GM10266 (cell line): Measurements from ENCODE around the gene SNX11.
A peak's percentile ranks its signal among the peaks of the same experiment; 100 is the strongest.

Experiments
- DNase-seq: peaks from one replicate; pipeline ENCODE4 v3.0.0; 2012; ENCODE audit errors: extremely low spot score
- TF ChIP-seq, protein P1 (sequence below): IDR thresholded peaks from 2 replicates; pipeline ENCODE4 v1.5.1; 2012; ENCODE audit warnings: mild to moderate bottlenecking, low read depth; ENCODE audit not compliant: control insufficient read depth, insufficient read depth; ENCODE audit errors: missing control alignments

SNX11 gene, protein sequence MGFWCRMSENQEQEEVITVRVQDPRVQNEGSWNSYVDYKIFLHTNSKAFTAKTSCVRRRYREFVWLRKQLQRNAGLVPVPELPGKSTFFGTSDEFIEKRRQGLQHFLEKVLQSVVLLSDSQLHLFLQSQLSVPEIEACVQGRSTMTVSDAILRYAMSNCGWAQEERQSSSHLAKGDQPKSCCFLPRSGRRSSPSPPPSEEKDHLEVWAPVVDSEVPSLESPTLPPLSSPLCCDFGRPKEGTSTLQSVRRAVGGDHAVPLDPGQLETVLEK

DNA sequence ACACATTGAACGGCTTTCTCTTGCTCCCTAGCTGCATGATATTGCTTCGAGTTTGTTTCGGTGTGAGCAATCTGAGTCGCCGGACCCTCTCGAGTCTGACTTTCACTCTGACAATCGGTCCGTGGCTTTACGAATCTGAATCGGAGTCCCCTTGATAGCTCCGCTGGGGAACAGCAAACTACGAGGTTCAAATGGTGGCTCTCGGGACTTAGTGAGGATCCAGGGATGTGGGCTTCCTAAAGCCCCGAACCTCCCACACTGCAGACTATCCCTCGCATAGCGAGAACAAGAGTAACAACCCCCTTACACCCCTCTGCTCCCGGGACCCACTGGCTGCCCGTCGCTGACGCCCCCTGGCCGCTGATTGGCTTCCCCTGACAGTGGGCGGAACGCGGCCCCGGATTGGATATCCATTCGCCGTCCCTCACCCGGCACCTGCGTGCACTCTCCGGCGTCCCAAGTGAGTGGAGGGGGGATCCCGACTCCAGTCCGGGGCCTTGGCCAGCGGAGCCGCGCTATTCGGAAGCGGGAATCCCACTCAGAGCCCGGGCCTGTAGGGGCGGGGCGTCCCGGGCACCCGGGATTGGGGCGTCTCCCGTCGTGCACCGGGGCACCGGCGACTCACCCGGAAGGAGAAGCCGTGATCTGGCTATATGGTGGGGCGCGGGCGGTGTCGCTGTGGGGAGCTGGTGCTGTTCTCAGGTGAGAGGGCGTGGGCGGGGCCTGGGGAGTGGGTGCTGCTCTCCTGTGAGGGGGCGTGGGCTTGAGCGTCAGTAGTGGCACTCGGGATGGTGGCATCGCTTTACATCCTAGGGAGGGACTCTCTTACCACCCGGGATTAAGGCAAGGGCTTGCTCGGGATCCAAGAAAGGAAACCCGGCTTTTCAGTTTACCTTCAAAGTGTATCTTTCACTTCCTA, at the start of gene SNX11:
SNX11 (plus strand) TSS at position 630 of the 919 bp plus-strand sequence. CDS start 4,278 bp downstream, outside the sequence.
- peak; percentile 82 for DNase-seq
- TF ChIP-seq, protein P1, sequence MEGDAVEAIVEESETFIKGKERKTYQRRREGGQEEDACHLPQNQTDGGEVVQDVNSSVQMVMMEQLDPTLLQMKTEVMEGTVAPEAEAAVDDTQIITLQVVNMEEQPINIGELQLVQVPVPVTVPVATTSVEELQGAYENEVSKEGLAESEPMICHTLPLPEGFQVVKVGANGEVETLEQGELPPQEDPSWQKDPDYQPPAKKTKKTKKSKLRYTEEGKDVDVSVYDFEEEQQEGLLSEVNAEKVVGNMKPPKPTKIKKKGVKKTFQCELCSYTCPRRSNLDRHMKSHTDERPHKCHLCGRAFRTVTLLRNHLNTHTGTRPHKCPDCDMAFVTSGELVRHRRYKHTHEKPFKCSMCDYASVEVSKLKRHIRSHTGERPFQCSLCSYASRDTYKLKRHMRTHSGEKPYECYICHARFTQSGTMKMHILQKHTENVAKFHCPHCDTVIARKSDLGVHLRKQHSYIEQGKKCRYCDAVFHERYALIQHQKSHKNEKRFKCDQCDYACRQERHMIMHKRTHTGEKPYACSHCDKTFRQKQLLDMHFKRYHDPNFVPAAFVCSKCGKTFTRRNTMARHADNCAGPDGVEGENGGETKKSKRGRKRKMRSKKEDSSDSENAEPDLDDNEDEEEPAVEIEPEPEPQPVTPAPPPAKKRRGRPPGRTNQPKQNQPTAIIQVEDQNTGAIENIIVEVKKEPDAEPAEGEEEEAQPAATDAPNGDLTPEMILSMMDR = peak; percentile 28

DNA sequence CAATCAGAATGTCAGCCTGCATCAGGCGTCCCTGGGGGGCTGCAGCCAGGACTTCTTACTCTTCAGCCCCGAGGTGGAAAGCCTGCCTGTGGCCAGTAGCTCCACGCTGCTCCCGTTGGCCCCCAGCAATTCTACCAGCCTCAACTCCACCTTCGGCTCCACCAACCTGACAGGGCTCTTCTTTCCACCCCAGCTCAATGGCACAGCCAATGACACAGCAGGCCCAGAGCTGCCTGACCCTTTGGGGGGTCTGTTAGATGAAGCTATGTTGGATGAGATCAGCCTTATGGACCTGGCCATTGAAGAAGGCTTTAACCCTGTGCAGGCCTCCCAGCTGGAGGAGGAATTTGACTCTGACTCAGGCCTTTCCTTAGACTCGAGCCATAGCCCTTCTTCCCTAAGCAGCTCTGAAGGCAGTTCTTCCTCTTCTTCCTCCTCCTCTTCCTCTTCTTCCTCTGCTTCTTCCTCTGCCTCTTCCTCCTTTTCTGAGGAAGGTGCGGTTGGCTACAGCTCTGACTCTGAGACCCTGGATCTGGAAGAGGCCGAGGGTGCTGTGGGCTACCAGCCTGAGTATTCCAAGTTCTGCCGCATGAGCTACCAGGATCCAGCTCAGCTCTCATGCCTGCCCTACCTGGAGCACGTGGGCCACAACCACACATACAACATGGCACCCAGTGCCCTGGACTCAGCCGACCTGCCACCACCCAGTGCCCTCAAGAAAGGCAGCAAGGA, 49.0 kb upstream of the SNX11 start:
- TF ChIP-seq, protein P1 = no peak
- no peak for DNase-seq

DNA sequence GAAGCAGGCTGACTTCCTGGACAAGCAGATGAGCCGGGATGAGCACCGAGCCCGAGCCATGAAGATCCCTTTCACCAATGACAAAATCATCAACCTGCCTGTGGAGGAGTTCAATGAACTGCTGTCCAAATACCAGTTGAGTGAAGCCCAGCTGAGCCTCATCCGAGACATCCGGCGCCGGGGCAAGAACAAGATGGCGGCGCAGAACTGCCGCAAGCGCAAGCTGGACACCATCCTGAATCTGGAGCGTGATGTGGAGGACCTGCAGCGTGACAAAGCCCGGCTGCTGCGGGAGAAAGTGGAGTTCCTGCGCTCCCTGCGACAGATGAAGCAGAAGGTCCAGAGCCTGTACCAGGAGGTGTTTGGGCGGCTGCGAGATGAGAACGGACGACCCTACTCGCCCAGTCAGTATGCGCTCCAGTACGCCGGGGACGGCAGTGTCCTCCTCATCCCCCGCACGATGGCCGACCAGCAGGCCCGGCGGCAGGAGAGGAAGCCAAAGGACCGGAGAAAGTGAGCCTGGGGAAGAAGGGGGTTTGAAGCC, 48.4 kb upstream of the SNX11 start:
- TF ChIP-seq, protein P1 = no peak
- no peak for DNase-seq

DNA sequence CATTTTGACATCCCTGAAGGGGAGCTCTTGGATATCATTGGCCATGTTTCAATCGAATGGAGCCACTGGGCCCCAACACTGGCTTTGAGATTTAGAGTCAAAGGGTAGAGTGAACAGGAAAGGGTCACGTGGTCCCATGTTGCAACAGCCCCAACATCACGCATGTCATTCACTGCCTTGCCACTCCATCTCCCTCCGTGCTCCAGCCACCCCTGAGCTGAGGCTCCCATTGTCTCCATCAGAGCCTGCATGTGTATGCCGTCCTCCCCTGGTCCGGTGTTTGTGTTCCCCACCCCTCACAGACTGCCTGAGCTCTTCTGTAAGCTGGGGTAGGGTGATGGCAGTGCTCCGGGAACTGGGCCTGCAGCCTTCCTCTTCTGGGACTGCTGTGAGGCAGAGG, 47.3 kb upstream of the SNX11 start:
- DNase-seq = no peak
- TF ChIP-seq, protein P1 = no peak

DNA sequence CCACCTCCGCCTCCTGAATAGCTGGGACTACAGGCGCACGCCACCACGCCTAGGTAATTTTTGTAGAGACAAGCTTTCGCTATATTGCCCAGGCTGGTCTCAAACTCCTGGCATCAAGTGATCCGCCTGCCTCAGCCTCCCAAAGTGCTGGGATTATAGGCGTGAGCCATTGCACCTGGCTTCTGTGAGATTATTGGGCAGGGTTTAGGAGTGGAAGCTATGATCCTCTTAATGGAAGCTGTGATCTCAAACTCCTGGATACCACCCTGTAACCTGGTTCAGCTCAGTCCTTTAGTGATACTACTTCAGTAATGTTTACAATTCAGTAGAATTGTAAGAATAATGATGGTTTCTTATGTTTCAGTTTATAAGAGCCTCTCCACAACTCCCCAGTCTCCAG, 45.3 kb upstream of the SNX11 start:
- DNase-seq = no peak
- TF ChIP-seq, protein P1 = no peak

DNA sequence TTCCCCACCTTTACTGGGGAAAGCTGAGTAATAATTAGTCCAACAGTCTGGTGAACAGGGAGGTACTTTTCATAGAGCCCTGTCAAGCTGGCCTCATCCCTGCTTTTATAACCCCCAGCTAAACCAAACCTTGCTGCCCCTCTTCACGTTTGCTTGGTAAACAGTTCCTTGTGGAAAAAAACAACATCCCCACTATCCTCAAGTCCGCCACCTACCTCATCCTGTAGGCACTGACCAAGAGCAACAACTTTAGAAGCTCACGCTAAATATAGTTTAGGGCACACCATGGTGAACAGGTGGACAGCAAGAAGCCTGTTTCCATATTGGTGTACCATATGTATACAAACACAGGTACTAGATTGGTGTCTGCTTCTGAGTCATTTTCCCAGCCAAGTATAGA, 42.9 kb upstream of the SNX11 start:
- TF ChIP-seq, protein P1 = no peak
- no peak for DNase-seq
